Large intestine (tissue), 3 donors: Measurements from ENCODE around the gene ITLN1. TPM values are rescaled to one million over a fixed set of nuclear protein-coding genes. Genes with fewer than 3 reads are reported as not detected.
A peak's percentile ranks its signal among the peaks of the same experiment; 100 is the strongest.
"Not testable (repeated sequence)": the region's sequence is repeated elsewhere in the genome, so short reads cannot be mapped to it uniquely, and the experiment has no call there.

Experiments
- DNase-seq, 2 donors: peaks; one replicate each; pipeline versions ENCODE4 v3.0.0 to v3.0.0-alpha.2; 2013
- H3K27ac ChIP-seq: one replicate; pipeline ENCODE4 v1.5.1; 2013; ENCODE audit warnings: low read length
- H3K27me3 ChIP-seq: 2 replicates; pipeline ENCODE4 v1.6.1; 2013; ENCODE audit warnings: low read length; ENCODE audit not compliant: control insufficient read depth, insufficient read depth
- H3K36me3 ChIP-seq: 2 replicates; pipeline ENCODE4 v1.6.1; 2013; ENCODE audit warnings: low read length; ENCODE audit not compliant: control insufficient read depth, insufficient read depth
- H3K4me1 ChIP-seq: one replicate; pipeline ENCODE4 v1.6.1; 2013; ENCODE audit warnings: low read length; ENCODE audit not compliant: control insufficient read depth, insufficient read depth
- H3K4me3 ChIP-seq: one replicate; pipeline ENCODE4 v1.5.1; 2013; ENCODE audit warnings: low read length
- H3K9me3 ChIP-seq: one replicate; pipeline ENCODE4 v1.6.1; 2013; ENCODE audit warnings: mild to moderate bottlenecking, low read depth, low read length, moderate library complexity; ENCODE audit not compliant: control insufficient read depth
- WGBS: methylation state at CpG from one replicate; pipeline ENCODE4 v1.1.5; 2013; ENCODE audit warnings: low lambda C conversion rate; ENCODE audit not compliant: insufficient coverage; 5-methylcytosine and 5-hydroxymethylcytosine counted together
- polyA plus RNA-seq: library from polyadenylated mRNA; unstranded; fragments of 120-200 nt; gene quantifications from one replicate; pipeline ENCODE4 v1.2.1, GENCODE V29; 2013

Gene ITLN1
- polyA plus RNA-seq, 1 donor: 452 TPM

DNA sequence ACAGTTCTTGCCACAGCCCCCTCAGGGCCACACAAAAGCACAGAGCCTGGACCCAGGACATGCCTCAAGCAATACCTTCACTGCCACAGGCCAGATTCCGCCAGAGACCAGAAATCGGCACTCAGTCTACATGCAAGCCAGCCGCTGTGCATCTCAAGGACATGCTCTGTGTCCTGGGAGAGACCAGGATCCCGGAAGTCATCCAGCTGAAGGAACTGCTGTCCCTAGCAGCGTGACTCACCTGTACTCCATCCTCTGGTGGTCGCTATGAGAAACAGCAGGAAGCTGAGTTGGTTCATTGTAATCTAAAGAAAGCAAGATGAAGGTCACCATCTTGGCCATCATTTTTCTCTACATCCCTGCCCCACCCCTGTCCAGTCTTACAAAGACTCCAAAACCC, 401 bp downstream of the ITLN1 start:
- WGBS: no CpG with 5 or more reads among the region's 6 CpGs
- no peaks in the 10 kb centered on the region for H3K9me3 ChIP-seq

GRCh38 chr1:160883581-160884513, 1.1 kb downstream of the ITLN1 start:
- Histone ChIP-seq H3K36me3 (no peaks in the 10 kb centered on the region), H3K27ac (no peak overlapping the region), H3K9me3 (no peaks in the 10 kb centered on the region), H3K27me3 (no peaks in the 10 kb centered on the region), H3K4me1 (no peaks in the 10 kb centered on the region), H3K4me3 (no peak overlapping the region)
- no peak for DNase-seq
- 88% methylated on average over 5 of the region's 13 CpGs for WGBS

More for the DNA sequence above, 401 bp downstream of the ITLN1 start:
- Histone ChIP-seq H3K4me1 (no peaks in the 10 kb centered on the region), H3K27ac (no peak overlapping the region), H3K4me3 (no peak overlapping the region), H3K27me3 (no peaks in the 10 kb centered on the region), H3K36me3 (no peaks in the 10 kb centered on the region)
- no peak for DNase-seq

DNA sequence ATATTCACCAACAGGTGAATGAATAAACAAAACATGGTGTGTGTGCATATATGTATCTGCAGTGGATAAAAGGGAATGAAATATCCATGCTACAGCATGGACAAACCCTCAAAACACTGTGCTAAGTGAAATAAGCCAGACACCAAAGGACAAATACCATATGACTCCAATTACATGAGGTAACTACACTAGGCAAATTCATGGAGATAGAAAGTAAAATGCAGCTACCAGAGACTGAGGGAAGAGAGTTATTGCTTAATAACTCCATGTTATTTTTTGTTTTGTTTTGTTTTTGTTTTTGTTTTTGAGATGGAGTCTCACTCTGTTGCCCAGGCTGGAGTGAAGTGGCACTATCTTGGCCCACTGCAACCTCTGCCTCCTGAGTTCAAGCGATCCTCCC, 2.4 kb downstream of the ITLN1 start:
- Histone ChIP-seq H3K27ac (no peak overlapping the region), H3K27me3 (no peaks in the 10 kb centered on the region), H3K4me3 (no peak overlapping the region), H3K36me3 (no peaks in the 10 kb centered on the region), H3K4me1 (no peaks in the 10 kb centered on the region), H3K9me3 (no peaks in the 10 kb centered on the region)
- no peak for DNase-seq
- WGBS: no CpG with 5 or more reads among the region's 1 CpG

GRCh38 chr1:160881264-160881663, 3.7 kb downstream of the ITLN1 start:
- not testable (repeated sequence) for H3K27me3 ChIP-seq, H3K9me3 ChIP-seq, H3K27ac ChIP-seq, H3K4me1 ChIP-seq, DNase-seq, H3K4me3 ChIP-seq, H3K36me3 ChIP-seq
- no CpG with 5 or more reads among the region's 7 CpGs for WGBS

DNA sequence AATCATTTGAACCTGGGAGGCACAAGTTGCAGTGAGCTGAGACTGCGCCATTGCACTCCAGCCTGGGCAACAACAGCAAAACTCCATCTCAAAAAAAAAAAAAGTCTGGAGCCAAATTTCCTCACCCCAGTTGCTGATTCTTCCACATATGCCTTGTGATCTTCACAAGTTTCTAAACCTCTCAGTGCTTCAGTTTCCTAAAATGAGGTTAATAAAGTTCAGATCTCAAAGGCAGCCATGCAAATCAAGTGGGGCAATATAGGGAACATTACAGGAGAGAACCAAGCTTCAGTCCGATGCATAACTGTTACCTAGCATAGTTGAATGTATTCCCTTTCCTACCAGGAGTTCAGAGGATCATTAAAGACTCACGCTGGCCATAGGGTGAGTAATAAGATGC, 4.8 kb downstream of the ITLN1 start:
- no CpG with 5 or more reads among the region's 3 CpGs for WGBS
- H3K4me1 ChIP-seq: peaks cover 6% of the 10 kb centered on the region
- no peak overlapping the region for H3K4me3 ChIP-seq
- no peaks in the 10 kb centered on the region for H3K27me3 ChIP-seq
- H3K9me3 ChIP-seq: no peaks in the 10 kb centered on the region
- H3K36me3 ChIP-seq: no peaks in the 10 kb centered on the region
- no peak overlapping the region for H3K27ac ChIP-seq
- DNase-seq: no peak

DNA sequence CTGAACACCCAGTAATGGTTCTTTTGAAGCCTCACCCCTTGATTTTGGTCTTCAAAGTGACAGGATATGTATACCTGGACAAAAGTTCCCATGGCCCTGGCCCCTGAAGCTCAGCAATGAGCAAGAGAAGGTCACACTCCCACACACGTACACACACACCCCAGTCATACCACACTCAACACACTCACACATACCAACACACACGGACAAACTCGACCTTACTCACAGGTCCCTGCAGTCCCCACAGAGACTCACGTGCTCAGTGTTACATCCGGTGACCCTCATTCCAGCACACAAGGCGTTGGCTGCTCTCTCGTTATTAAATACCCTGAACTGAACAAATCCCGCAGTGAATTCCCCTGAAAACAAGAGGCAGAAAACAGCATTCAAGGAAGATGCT, 5.9 kb downstream of the ITLN1 start:
- Histone ChIP-seq H3K36me3 (no peaks in the 10 kb centered on the region), H3K4me1 (peaks cover 12% of the 10 kb centered on the region), H3K4me3 (no peak overlapping the region), H3K27me3 (no peaks in the 10 kb centered on the region), H3K27ac (no peak overlapping the region), H3K9me3 (no peaks in the 10 kb centered on the region)
- WGBS: 0% methylated on average over 1 of the region's 8 CpGs
- DNase-seq: no peak

DNA sequence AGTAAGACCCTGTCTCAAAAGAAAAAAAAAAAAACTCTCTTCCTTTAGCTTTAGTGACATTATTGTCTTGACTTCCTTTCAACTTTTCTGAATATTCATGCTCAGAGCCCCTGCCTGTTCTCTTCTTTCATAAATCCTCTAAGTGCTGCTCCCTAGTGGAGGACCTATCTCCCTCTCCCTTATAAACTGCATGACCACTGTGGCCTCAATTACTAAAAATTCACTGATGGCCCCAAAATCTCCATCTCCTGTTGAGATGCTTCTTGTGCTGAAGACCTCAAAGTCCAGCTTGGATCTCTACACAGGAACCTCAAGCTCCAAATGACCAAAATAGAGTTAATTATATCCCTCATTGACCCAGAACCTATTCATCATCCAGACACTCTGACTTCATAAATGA, 7.8 kb downstream of the ITLN1 start:
- H3K27ac ChIP-seq: no peak overlapping the region
- H3K36me3 ChIP-seq: no peaks in the 10 kb centered on the region
- peaks cover 12% of the 10 kb centered on the region for H3K4me1 ChIP-seq
- DNase-seq: no peak
- H3K27me3 ChIP-seq: no peaks in the 10 kb centered on the region
- H3K9me3 ChIP-seq: no peaks in the 10 kb centered on the region
- no peak overlapping the region for H3K4me3 ChIP-seq

GRCh38 chr1:160876311-160876710, 8.7 kb downstream of the ITLN1 start:
- peak in 1 of 2 donors; percentile 35 for DNase-seq
- no peaks in the 10 kb centered on the region for H3K27me3 ChIP-seq
- H3K36me3 ChIP-seq: no peaks in the 10 kb centered on the region
- H3K9me3 ChIP-seq: no peaks in the 10 kb centered on the region
- peaks cover 12% of the 10 kb centered on the region for H3K4me1 ChIP-seq
- no peak overlapping the region for H3K4me3 ChIP-seq
- no CpG with 5 or more reads among the region's 5 CpGs for WGBS
- H3K27ac ChIP-seq: no peak overlapping the region

DNA sequence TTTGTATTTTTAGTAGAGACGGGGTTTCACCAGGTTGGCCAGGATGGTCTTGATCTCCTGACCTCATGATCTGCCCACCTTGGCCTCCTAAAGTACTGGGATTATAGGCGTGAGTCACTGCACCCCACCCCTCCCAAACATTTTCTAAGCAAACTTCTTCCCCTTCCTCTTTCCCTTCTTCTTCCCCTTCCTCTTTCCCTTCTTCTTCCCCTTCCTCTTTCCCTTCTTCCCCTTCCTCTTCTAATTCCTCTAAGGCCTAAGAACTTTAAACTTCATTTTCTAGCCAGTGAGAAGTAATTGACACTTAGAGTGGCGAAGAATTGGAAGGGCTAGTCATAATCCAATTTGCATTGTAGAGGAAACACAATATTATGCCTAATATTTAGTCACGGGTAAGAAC, 9.4 kb downstream of the ITLN1 start:
- WGBS: no CpG with 5 or more reads among the region's 4 CpGs
- not testable (repeated sequence) for H3K9me3 ChIP-seq, DNase-seq, H3K36me3 ChIP-seq, H3K27me3 ChIP-seq, H3K4me3 ChIP-seq, H3K27ac ChIP-seq
- peaks cover 12% of the 10 kb centered on the region for H3K4me1 ChIP-seq

DNA sequence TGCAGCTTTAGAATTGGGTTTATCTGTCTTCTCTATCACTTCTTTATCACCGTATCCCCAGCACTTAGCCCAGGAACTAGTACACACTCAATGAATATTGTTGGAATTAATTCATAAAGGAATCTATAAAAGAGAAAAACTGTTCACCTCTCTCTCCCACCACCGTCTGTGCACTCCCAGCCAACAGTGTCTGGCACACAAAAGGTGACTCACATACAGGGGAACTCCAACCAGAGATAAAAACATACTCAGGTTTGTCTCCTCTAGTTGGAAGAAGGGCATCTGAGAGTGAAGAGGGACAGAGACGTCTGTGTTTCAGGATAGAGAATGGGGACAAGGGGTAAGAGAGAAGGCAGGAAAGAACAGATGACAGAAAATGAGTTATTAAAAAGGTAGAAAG, 10.0 kb downstream of the ITLN1 start:
- Histone ChIP-seq H3K4me1 (peaks cover 12% of the 10 kb centered on the region), H3K36me3 (no peaks in the 10 kb centered on the region), H3K9me3 (no peaks in the 10 kb centered on the region), H3K4me3 (no peak overlapping the region), H3K27me3 (no peaks in the 10 kb centered on the region), H3K27ac (no peak overlapping the region)
- 17% methylated on average over 2 of the region's 3 CpGs for WGBS
- no peak for DNase-seq

DNA sequence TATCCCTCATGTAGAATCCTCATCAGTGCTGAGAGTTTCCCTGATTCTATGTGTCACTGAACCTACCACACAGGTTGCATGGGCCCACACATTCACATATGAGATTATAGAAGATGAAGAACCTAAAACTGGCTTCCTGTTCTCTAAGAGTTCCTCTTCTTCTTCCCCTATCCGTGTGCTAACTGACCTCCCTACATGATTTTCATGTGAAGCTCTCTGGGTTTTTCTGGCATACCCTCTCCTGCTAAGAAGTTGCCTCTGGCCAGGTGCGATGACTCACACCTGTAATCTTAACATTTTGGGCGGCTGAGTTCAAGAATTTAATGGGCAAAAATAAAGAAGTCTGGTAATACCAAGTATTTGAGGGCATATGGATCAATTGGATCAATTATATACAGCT, 16.8 kb downstream of the ITLN1 start:
- Histone ChIP-seq H3K36me3 (no peaks in the 10 kb centered on the region), H3K27me3 (no peaks in the 10 kb centered on the region), H3K27ac (peak overlapping the region; percentile 4), H3K4me1 (peaks cover 25% of the 10 kb centered on the region), H3K4me3 (no peak overlapping the region), H3K9me3 (no peaks in the 10 kb centered on the region)
- DNase-seq: no peak
- WGBS: no CpG with 5 or more reads among the region's 3 CpGs
